ENCODE data around the gene SLC16A6. TPM values are rescaled to one million over a fixed set of nuclear protein-coding genes. Genes with fewer than 3 reads are reported as not detected.
"Not testable (repeated sequence)": the region's sequence is repeated elsewhere in the genome, so short reads cannot be mapped to it uniquely, and the experiment has no call there.

Gene SLC16A6
- 0.13 and 0.32 TPM in 2 replicates for total RNA-seq (2014; rRNA removed; shearing (Covaris generic))
- 0.16 and 0.30 TPM in 2 replicates for polyA plus RNA-seq (2016; fragmentation: Nextera tagmentation; extraction: Ambion mirVana)

- Histone ChIP-seq H3K9me3 (ENCODE audit: low read depth) (no peaks in the 10 kb centered on the region), H3K9me2 (ENCODE audit: insufficient read depth) (no peaks in the 10 kb centered on the region), H4K20me1 (ENCODE audit: insufficient read depth) (no peaks in the 10 kb centered on the region), H3K4me3 (peak within 1 kb of the TSS; percentile 76), H3K79me2 (ENCODE audit: insufficient read depth) (no peaks in the 10 kb centered on the region), H3K4me2 (ENCODE audit: unreplicated experiment) (peak within 1 kb of the TSS; percentile 63), H3K27ac (peak within 1 kb of the TSS; percentile 28; the same call in 1 of the 2 replicates), H3K9ac (peak within 1 kb of the TSS; percentile 82), H3K36me3 (ENCODE audit: low read depth) (no peaks in the 10 kb centered on the region), H3K4me1 (ENCODE audit: insufficient read depth) (no peaks in the 10 kb centered on the region), H3K27me3 (replicated peaks; ENCODE audit: insufficient read depth) (0 out of 2 replicates have a peak, but pooled peaks cover 4% of the 10 kb centered on the region), H2AFZ (peak within 1 kb of the TSS; percentile 77), H3F3A (ENCODE audit: insufficient read depth) (peaks cover 10% of the 10 kb centered on the region)
- TF ChIP-seq EZH2 (IDR thresholded peaks at IDR 0.05; ENCODE audit: insufficient read depth, poor library complexity, severe bottlenecking) (no peak), EZH2phosphoT487 (IDR thresholded peaks at IDR 0.05; ENCODE audit: insufficient read depth, low read depth) (no peak)
- WGBS, 2 experiments (ENCODE audit: low coverage in 1 of 2, low lambda C conversion rate in 2 of 2, missing lambda C conversion rate in 2 of 2), result 0 to 2% methylated on average over 52 to 57 of the region's 96 CpGs
- peak; percentile 72 for DNase-seq
- in situ Hi-C loops (cut with MboI), result no loop called here
Measured at GRCh38 chr17:68290955-68291835, at the start of gene SLC16A6, which contains the start of gene ARSG. Gene SLC16A6 (minus strand): TSS chr17:68291127. CDS start chr17:68278320, 12,807 bp downstream. Gene ARSG (plus strand): TSS chr17:68291495. CDS start chr17:68307494, 15,999 bp downstream.

GRCh38 chr17:68334393-68334792 is 43.5 kb upstream of the SLC16A6 start:
- H3K9me3 ChIP-seq (ENCODE audit: low read depth), result no peaks in the 10 kb centered on the region
- no peaks in the 10 kb centered on the region for H3K27me3 ChIP-seq (replicated peaks; ENCODE audit: insufficient read depth)
- no peak overlapping the region for H3K9ac ChIP-seq
- in situ Hi-C loops (cut with MboI), result no loop called here
- no peaks in the 10 kb centered on the region for H3K36me3 ChIP-seq (ENCODE audit: low read depth)
- DNase-seq, result peak; percentile 12
- H4K20me1 ChIP-seq (ENCODE audit: insufficient read depth), result no peaks in the 10 kb centered on the region
- no peak overlapping the region for H2AFZ ChIP-seq
- H3K4me3 ChIP-seq, result no peak overlapping the region
- no peaks in the 10 kb centered on the region for H3K4me1 ChIP-seq (ENCODE audit: insufficient read depth)
- H3K4me2 ChIP-seq (ENCODE audit: unreplicated experiment), result no peak overlapping the region
- H3K79me2 ChIP-seq (ENCODE audit: insufficient read depth), result no peaks in the 10 kb centered on the region
- H3F3A ChIP-seq (ENCODE audit: insufficient read depth), result no peaks in the 10 kb centered on the region
- H3K27ac ChIP-seq, result no peak overlapping the region
- 80 to 87% methylated on average over 9 of the region's 9 CpGs for WGBS, 2 experiments (ENCODE audit: low coverage in 1 of 2, low lambda C conversion rate in 2 of 2, missing lambda C conversion rate in 2 of 2)
- TF ChIP-seq EZH2phosphoT487 (IDR thresholded peaks at IDR 0.05; ENCODE audit: insufficient read depth, low read depth) (no peak), EZH2 (IDR thresholded peaks at IDR 0.05; ENCODE audit: insufficient read depth, poor library complexity, severe bottlenecking) (no peak)
- H3K9me2 ChIP-seq (ENCODE audit: insufficient read depth), result no peaks in the 10 kb centered on the region

GRCh38 chr17:68331932-68332331 is 41.0 kb upstream of the SLC16A6 start:
- in situ Hi-C loops (cut with MboI); H3K9ac ChIP-seq; H3K9me3 ChIP-seq (ENCODE audit: low read depth); H3F3A ChIP-seq (ENCODE audit: insufficient read depth); H3K4me1 ChIP-seq (ENCODE audit: insufficient read depth); H3K27ac ChIP-seq; H3K27me3 ChIP-seq (replicated peaks; ENCODE audit: insufficient read depth); H3K79me2 ChIP-seq (ENCODE audit: insufficient read depth); H3K4me2 ChIP-seq (ENCODE audit: unreplicated experiment); H3K4me3 ChIP-seq; H4K20me1 ChIP-seq (ENCODE audit: insufficient read depth); H3K36me3 ChIP-seq (ENCODE audit: low read depth); DNase-seq; H2AFZ ChIP-seq; H3K9me2 ChIP-seq (ENCODE audit: insufficient read depth): not testable (repeated sequence)
- WGBS, 2 experiments (ENCODE audit: low coverage in 1 of 2, low lambda C conversion rate in 2 of 2, missing lambda C conversion rate in 2 of 2), result 86 to 89% methylated on average over 12 of the region's 12 CpGs

GRCh38 chr17:68329331-68329730 is 38.4 kb upstream of the SLC16A6 start:
- in situ Hi-C loops (cut with MboI), result no loop called here
- Histone ChIP-seq H4K20me1 (ENCODE audit: insufficient read depth) (no peaks in the 10 kb centered on the region), H3K36me3 (ENCODE audit: low read depth) (no peaks in the 10 kb centered on the region), H2AFZ (no peak overlapping the region), H3K9me2 (ENCODE audit: insufficient read depth) (no peaks in the 10 kb centered on the region), H3K4me3 (no peak overlapping the region), H3K4me1 (ENCODE audit: insufficient read depth) (no peaks in the 10 kb centered on the region), H3K9me3 (ENCODE audit: low read depth) (no peaks in the 10 kb centered on the region), H3K27me3 (replicated peaks; ENCODE audit: insufficient read depth) (no peaks in the 10 kb centered on the region), H3K27ac (no peak overlapping the region), H3K9ac (no peak overlapping the region), H3F3A (ENCODE audit: insufficient read depth) (no peaks in the 10 kb centered on the region), H3K4me2 (ENCODE audit: unreplicated experiment) (no peak overlapping the region), H3K79me2 (ENCODE audit: insufficient read depth) (no peaks in the 10 kb centered on the region)
- no peak for DNase-seq
- TF ChIP-seq EZH2phosphoT487 (IDR thresholded peaks at IDR 0.05; ENCODE audit: insufficient read depth, low read depth) (no peak), EZH2 (IDR thresholded peaks at IDR 0.05; ENCODE audit: insufficient read depth, poor library complexity, severe bottlenecking) (no peak)
- 67 to 77% methylated on average over 7 of the region's 7 CpGs for whole genome bisulfite sequencing, 2 experiments (ENCODE audit: low coverage in 1 of 2, low lambda C conversion rate in 2 of 2, missing lambda C conversion rate in 2 of 2)

All from GM23248 (cell line).